Endothelial cell of umbilical vein (primary cell): ENCODE results near the gene ASIC5.

Experiments
- CTCF ChIP-seq, 2 donors: IDR thresholded peaks; 1 replicate in 1 of 2; 2 replicates in 1 of 2; pipeline ENCODE4 v1.5.1; 2011; ENCODE audit warnings: low read length in 2 of 2, mild to moderate bottlenecking in 2 of 2, moderate library complexity in 2 of 2, control low read depth in 1 of 2, inconsistent platforms in 1 of 2, low read depth in 1 of 2; ENCODE audit not compliant: insufficient read depth in 1 of 2; ENCODE audit errors: extremely low read depth in 1 of 2
- FOS ChIP-seq: IDR thresholded peaks from 2 replicates; pipeline ENCODE4 v1.6.1; 2011; ENCODE audit warnings: mild to moderate bottlenecking, low read length, moderate library complexity, borderline replicate concordance; ENCODE audit not compliant: insufficient read depth
- MAX ChIP-seq: IDR thresholded peaks from 2 replicates; pipeline ENCODE4 v1.6.1; 2011; ENCODE audit not compliant: insufficient read depth, insufficient read length
- POLR2A ChIP-seq: IDR thresholded peaks from 2 replicates; pipeline ENCODE4 v1.6.1; 2012; ENCODE audit warnings: low read depth, mild to moderate bottlenecking, control low read depth, low read length
- POLR2AphosphoS5 ChIP-seq: IDR thresholded peaks from 2 replicates; pipeline ENCODE4 v1.6.1; 2012; ENCODE audit warnings: low read depth, mild to moderate bottlenecking, control low read depth, low read length, moderate library complexity; ENCODE audit not compliant: insufficient read depth

DNA sequence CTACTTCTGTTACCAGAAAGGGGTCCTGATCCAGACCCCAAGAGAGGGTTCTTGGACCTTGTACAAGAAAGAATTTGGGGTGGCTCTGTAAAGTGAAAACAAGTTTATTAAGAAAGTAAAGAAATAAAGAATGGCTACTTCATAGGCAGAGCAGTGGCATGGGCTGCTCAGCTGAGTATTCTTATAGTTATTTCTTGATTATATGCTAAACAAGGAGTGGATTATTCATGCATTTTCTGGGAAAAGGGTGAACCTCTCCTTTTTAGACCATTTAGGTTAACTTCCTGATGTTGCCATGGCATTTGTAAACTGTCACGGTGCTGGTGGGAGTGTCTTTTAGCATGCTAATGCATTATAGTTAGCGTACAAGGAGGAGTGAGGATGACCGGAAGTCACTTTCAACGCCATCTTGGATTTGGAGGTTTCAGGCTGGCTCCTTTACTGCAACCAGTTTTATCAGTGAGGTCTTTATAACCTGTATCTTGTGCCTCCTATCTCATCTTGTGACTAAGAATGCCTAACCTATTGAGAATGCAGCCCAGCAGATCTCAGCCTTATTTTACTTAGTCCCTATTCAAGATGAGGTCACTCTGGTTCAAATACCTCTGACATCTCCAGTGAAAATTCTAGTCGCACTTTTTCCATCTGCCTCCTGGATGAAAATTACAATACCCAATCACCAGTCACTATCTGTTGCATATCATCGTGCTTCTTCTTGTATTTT lies 21.9 kb upstream of the ASIC5 start:
- TF ChIP-seq CTCF (IDR thresholded peaks at IDR 0.05; ENCODE audit: extremely low read depth in 1 of 2, insufficient read depth in 1 of 2, low read depth in 1 of 2, low read length in 2 of 2): no peak
- TF ChIP-seq POLR2A: no peak
- TF ChIP-seq POLR2AphosphoS5: no peak
- no peak for TF ChIP-seq FOS
- TF ChIP-seq MAX: no peak
